Breast epithelium (tissue), 3 donors: Measurements from ENCODE around the gene FRMD6.

Source experiments
- POLR2A ChIP-seq: fragments of 450-650 bp; IDR thresholded peaks from one replicate; pipeline ENCODE4 v1.6.1; 2016; ENCODE audit warnings: antibody characterized with exemption, mild to moderate bottlenecking, moderate library complexity
- TF ChIP-seq, protein P1 (sequence below), 3 donors: fragments of 450-650 bp; IDR thresholded peaks; one replicate each; pipeline ENCODE4 v1.5.1; 2016 to 2017; ENCODE audit warnings: antibody characterized with exemption in 3 of 3, mild to moderate bottlenecking in 3 of 3, moderate library complexity in 3 of 3

GRCh38 chr14:51732494-51733112, 80.9 kb downstream of the FRMD6 start:
- TF ChIP-seq, protein P1, sequence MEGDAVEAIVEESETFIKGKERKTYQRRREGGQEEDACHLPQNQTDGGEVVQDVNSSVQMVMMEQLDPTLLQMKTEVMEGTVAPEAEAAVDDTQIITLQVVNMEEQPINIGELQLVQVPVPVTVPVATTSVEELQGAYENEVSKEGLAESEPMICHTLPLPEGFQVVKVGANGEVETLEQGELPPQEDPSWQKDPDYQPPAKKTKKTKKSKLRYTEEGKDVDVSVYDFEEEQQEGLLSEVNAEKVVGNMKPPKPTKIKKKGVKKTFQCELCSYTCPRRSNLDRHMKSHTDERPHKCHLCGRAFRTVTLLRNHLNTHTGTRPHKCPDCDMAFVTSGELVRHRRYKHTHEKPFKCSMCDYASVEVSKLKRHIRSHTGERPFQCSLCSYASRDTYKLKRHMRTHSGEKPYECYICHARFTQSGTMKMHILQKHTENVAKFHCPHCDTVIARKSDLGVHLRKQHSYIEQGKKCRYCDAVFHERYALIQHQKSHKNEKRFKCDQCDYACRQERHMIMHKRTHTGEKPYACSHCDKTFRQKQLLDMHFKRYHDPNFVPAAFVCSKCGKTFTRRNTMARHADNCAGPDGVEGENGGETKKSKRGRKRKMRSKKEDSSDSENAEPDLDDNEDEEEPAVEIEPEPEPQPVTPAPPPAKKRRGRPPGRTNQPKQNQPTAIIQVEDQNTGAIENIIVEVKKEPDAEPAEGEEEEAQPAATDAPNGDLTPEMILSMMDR (IDR thresholded peaks at IDR 0.05), result no peak
- TF ChIP-seq POLR2A, result no peak
